BLaER1 (cell line): ENCODE data around the gene UBE2J1.

ENCODE experiments used
- H3K27ac ChIP-seq: shearing (Covaris generic); formaldehyde crosslinking; 2 replicates; pipeline ENCODE4 v1.8.1; 2022
- H3K27me3 ChIP-seq: shearing (Covaris generic); formaldehyde crosslinking; 2 replicates; pipeline ENCODE4 v1.8.1; 2022
- H3K36me3 ChIP-seq: shearing (Covaris generic); formaldehyde crosslinking; 2 replicates; pipeline ENCODE4 v1.8.1; 2022
- H3K4me1 ChIP-seq: shearing (Covaris generic); formaldehyde crosslinking; 2 replicates; pipeline ENCODE4 v1.8.1; 2022
- H3K4me2 ChIP-seq: shearing (Covaris generic); formaldehyde crosslinking; 2 replicates; pipeline ENCODE4 v1.8.1; 2022
- H3K4me3 ChIP-seq: shearing (Covaris generic); formaldehyde crosslinking; 2 replicates; pipeline ENCODE4 v1.8.1; 2022
- H3K9ac ChIP-seq: shearing (Covaris generic); formaldehyde crosslinking; 2 replicates; pipeline ENCODE4 v1.8.1; 2022
- H3K9me3 ChIP-seq: shearing (Covaris generic); formaldehyde crosslinking; 2 replicates; pipeline ENCODE4 v1.8.1; 2022
- H4K20me1 ChIP-seq: shearing (Covaris generic); formaldehyde crosslinking; 2 replicates; pipeline ENCODE4 v1.8.1; 2022
- Cebpa-rat ChIP-seq: shearing (Covaris generic); IDR thresholded peaks from 2 replicates; pipeline ENCODE4 v1.8.1; 2022

The UBE2J1 gene

GRCh38 chr6:89353702-89354392, 1.3 kb upstream of the UBE2J1 start:
- TF ChIP-seq Cebpa-rat, result no peak
- H3K4me3 ChIP-seq, result peak overlapping the region; percentile 79
- H3K9ac ChIP-seq, result peak overlapping the region; percentile 97

GRCh38 chr6:89353118-89353556, 615 bp upstream of the UBE2J1 start:
- Histone ChIP-seq H4K20me1 (peaks cover 12% of the 10 kb centered on the region), H3K4me2 (peak overlapping the region; percentile 78), H3K27me3 (no peaks in the 10 kb centered on the region), H3K9ac (peak overlapping the region; percentile 97), H3K36me3 (no peaks in the 10 kb centered on the region; the same call in 1 of the 2 replicates), H3K27ac (peak overlapping the region; percentile 98), H3K4me1 (peaks cover 56% of the 10 kb centered on the region), H3K4me3 (peak overlapping the region; percentile 79), H3K9me3 (no peaks in the 10 kb centered on the region)
- TF ChIP-seq Cebpa-rat, result no peak

More at GRCh38 chr6:89353702-89354392, 1.3 kb upstream of the UBE2J1 start:
- peaks cover 5% of the 10 kb centered on the region; the same call in 1 of the 2 replicates for H4K20me1 ChIP-seq
- no peaks in the 10 kb centered on the region for H3K36me3 ChIP-seq
- no peaks in the 10 kb centered on the region for H3K9me3 ChIP-seq
- H3K27ac ChIP-seq, result peak overlapping the region; percentile 98
- no peaks in the 10 kb centered on the region for H3K27me3 ChIP-seq
- H3K4me2 ChIP-seq, result peak overlapping the region; percentile 78
- peaks cover 56% of the 10 kb centered on the region for H3K4me1 ChIP-seq

GRCh38 chr6:89351671-89352277, 748 bp downstream of the UBE2J1 start:
- H3K36me3 ChIP-seq, result no peaks in the 10 kb centered on the region; the same call in 1 of the 2 replicates
- H3K27ac ChIP-seq, result peak overlapping the region; percentile 98
- H3K9ac ChIP-seq, result peak overlapping the region; percentile 97
- TF ChIP-seq Cebpa-rat, result no peak
- no peaks in the 10 kb centered on the region for H3K9me3 ChIP-seq
- peaks cover 65% of the 10 kb centered on the region for H3K4me1 ChIP-seq
- H3K4me3 ChIP-seq, result peak overlapping the region; percentile 79
- H3K4me2 ChIP-seq, result peak overlapping the region; percentile 78
- no peaks in the 10 kb centered on the region for H3K27me3 ChIP-seq
- H4K20me1 ChIP-seq, result peaks cover 26% of the 10 kb centered on the region

DNA sequence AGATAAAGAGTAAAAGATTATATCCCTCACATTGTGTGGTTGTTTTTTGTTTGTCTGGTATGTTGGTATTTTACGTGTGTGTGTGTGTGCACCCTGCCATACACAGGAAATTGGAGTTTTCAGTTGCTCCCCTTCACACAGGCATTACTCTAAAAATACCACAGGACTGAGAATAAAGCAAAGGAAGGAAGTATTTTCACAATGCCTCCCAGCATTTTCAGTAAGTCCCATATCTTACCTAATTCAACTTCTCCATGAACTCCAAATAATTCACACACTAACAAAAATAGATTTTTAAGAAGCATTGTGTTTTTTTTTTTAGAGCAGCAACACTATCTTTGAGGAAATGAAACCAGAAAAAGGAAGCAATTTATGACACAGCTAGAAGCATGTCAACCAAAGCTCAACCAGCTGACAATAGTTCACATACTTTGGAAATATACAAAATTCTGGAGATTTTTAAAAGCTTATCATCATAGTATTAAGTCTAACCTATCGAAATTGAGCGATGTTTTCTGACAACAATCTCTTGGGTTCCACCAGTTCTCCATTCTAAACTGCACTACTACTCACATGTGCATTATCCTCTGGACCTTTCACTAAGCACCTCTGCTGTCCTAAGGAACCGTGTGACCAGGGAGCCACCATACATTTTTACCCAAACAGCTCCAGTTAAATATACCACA, 2.1 kb downstream of the UBE2J1 start:
- Histone ChIP-seq H3K27me3 (no peaks in the 10 kb centered on the region), H3K36me3 (no peaks in the 10 kb centered on the region; the same call in 1 of the 2 replicates), H3K9ac (peak overlapping the region; percentile 97), H3K27ac (peak overlapping the region; percentile 98), H3K9me3 (no peaks in the 10 kb centered on the region), H3K4me1 (peaks cover 58% of the 10 kb centered on the region), H3K4me2 (peak overlapping the region; percentile 78), H3K4me3 (peak overlapping the region; percentile 79), H4K20me1 (peaks cover 40% of the 10 kb centered on the region)
- no peak for TF ChIP-seq Cebpa-rat

DNA sequence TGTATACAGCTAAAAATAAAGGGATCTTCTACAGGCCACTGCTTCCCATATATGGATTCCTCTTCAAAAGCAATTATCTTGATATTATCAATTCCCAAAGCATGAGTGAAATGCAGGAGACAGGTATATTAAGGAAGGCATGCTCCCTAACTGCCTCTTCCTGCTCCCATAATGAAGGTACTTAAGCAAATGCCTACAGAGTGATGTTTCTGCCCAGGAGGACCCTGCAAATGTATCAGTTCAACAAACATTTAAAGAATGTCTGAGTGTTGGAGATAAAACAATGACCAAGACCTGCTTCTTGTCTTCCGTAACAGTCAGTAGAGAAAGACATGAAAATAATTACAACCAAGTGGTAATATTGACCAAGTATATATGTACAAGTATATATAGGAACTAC, 4.2 kb downstream of the UBE2J1 start:
- Histone ChIP-seq H3K4me1 (peaks cover 45% of the 10 kb centered on the region), H3K27ac (peak overlapping the region; percentile 98), H3K9me3 (no peaks in the 10 kb centered on the region), H3K27me3 (no peaks in the 10 kb centered on the region), H3K4me2 (peak overlapping the region; percentile 78), H3K4me3 (0 out of 2 replicates have a peak overlapping the region, but pooled peaks have one; percentile 11), H3K36me3 (no peaks in the 10 kb centered on the region; the same call in 1 of the 2 replicates), H4K20me1 (peaks cover 60% of the 10 kb centered on the region), H3K9ac (no peak overlapping the region)
- TF ChIP-seq Cebpa-rat, result no peak

GRCh38 chr6:89347825-89348224, 4.7 kb downstream of the UBE2J1 start:
- H3K27me3 ChIP-seq, result no peaks in the 10 kb centered on the region
- H3K4me3 ChIP-seq, result 0 out of 2 replicates have a peak overlapping the region, but pooled peaks have one; percentile 11
- TF ChIP-seq Cebpa-rat, result no peak
- peaks cover 66% of the 10 kb centered on the region for H4K20me1 ChIP-seq
- no peaks in the 10 kb centered on the region for H3K9me3 ChIP-seq
- peak overlapping the region; percentile 78 for H3K4me2 ChIP-seq
- H3K9ac ChIP-seq, result no peak overlapping the region
- no peaks in the 10 kb centered on the region; the same call in 1 of the 2 replicates for H3K36me3 ChIP-seq
- peaks cover 45% of the 10 kb centered on the region for H3K4me1 ChIP-seq
- peak overlapping the region; percentile 98; the same call in 1 of the 2 replicates for H3K27ac ChIP-seq

DNA sequence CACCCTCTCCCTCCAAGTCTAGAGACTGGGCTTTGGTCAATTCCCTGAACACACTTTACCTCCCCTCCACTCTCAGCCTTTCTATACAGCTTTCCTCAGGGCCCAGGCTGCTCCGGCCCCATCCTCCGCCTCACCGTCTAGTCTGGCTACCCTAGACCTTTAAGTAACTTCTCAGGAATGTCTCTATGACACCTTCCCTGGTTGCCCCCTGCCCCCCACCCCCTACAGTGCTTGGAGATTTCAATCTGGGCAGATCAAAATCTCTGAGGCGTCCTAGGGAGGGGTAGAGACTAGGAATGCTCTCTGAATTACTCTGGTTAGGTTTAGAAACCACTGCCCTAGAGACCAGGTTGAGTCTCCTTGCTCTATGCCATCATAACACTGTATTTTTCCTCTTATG, 6.1 kb downstream of the UBE2J1 start:
- Histone ChIP-seq H3K9me3 (no peaks in the 10 kb centered on the region), H4K20me1 (peaks cover 76% of the 10 kb centered on the region), H3K36me3 (peaks cover 9% of the 10 kb centered on the region), H3K9ac (no peak overlapping the region), H3K4me2 (no peak overlapping the region), H3K4me1 (peaks cover 45% of the 10 kb centered on the region), H3K27ac (no peak overlapping the region), H3K27me3 (no peaks in the 10 kb centered on the region), H3K4me3 (no peak overlapping the region)
- TF ChIP-seq Cebpa-rat, result no peak

GRCh38 chr6:89339565-89339964, 13.0 kb downstream of the UBE2J1 start:
- H3K9ac ChIP-seq, result no peak overlapping the region
- H3K4me1 ChIP-seq, result no peaks in the 10 kb centered on the region
- H3K27ac ChIP-seq, result no peak overlapping the region
- peaks cover 61% of the 10 kb centered on the region for H3K36me3 ChIP-seq
- no peaks in the 10 kb centered on the region for H3K9me3 ChIP-seq
- no peak for TF ChIP-seq Cebpa-rat
- no peak overlapping the region for H3K4me3 ChIP-seq
- H4K20me1 ChIP-seq, result peaks cover 60% of the 10 kb centered on the region
- no peaks in the 10 kb centered on the region for H3K27me3 ChIP-seq
- no peak overlapping the region for H3K4me2 ChIP-seq

- Histone ChIP-seq H3K36me3 (peaks cover 73% of the 10 kb centered on the region), H3K27me3 (no peaks in the 10 kb centered on the region), H3K4me2 (no peak overlapping the region), H3K4me1 (no peaks in the 10 kb centered on the region), H3K27ac (no peak overlapping the region), H3K9me3 (no peaks in the 10 kb centered on the region), H4K20me1 (peaks cover 30% of the 10 kb centered on the region), H3K9ac (no peak overlapping the region), H3K4me3 (no peak overlapping the region)
- no peak for TF ChIP-seq Cebpa-rat
Observed at GRCh38 chr6:89335164-89335563, 17.4 kb downstream of the UBE2J1 start.
